GM19468 (cell line): ENCODE data around the gene LUC7L2.
"Not testable (repeated sequence)": the region's sequence is repeated elsewhere in the genome, so short reads cannot be mapped to it uniquely, and the experiment has no call there.

ENCODE experiments used
- ATAC-seq: cut with Tn5 transposase; IDR thresholded peaks from one replicate; pipeline ENCODE4 v1.9.1; 2021; ENCODE audit warnings: mild to moderate bottlenecking, moderate library complexity, moderate number of reproducible peaks; ENCODE audit not compliant: unreplicated experiment; ENCODE audit errors: extremely low read depth

Gene LUC7L2

GRCh38 chr7:139436806-139437205 is 77.1 kb downstream of the LUC7L2 start:
- no peak for ATAC-seq

- ATAC-seq: no peak
These were observed 79.7 kb downstream of the LUC7L2 start for GRCh38 chr7:139439375-139439774.

GRCh38 chr7:139441961-139442360 is 82.3 kb downstream of the LUC7L2 start:
- no peak for ATAC-seq

DNA sequence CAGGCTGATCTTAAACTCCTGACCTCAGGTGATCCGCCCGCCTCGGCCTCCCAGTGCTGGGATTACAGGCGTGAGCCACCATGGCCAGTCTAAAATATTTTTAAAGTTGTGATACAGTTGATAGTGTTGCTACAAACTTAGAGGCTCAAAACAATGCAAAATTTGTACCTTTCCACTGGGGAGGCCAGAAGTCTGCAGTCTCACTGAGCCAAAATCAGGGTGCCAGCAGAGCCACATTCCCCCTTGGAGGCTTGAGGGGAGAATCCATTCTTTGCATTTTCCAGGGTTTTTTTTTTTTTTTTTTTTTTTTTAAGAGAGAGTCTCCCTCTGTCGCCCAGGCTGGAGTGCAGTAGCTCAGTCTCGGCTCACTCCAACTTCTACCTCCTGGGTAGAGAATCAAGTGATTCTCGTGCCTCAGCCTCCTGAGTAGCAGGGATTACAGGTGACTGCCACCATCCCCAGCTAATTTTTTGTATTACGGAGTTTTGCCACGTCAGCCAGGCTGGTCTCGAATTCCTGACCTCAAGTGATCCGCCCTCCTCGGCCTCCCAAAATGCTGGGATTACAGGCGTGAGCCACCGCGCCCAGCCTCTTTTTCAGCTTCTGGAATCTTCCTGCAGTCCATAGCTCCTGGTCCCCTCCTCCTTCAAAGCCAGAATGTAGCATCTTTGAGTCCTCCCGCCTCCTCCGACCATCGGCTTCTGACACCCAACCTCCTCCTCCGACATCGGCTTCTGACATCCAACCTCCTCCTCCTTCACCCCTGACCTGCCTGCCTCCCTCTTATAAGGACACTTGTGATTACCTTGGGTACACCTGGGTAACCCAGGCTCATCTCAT is 86.6 kb downstream of the LUC7L2 start:
- no peak for ATAC-seq

DNA sequence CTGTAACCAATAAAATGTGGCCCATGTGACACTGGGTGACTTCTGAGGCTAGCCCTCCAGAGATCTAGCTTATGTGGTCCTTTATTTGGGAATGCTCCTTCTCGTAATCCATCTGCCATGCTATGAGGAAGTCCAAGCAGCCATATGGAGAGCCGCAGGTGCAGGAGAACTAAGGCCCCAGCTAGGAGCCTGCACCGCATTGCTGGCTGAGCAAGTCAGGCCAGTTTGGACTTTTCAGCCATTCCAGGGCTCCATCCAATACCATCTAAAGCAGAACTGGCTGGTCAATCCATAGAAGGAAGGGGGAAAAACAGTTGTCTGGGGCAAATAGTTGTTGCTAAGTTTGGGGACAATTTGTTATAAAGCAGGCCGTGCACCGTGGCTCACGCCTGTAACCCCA is 91.2 kb downstream of the LUC7L2 start:
- ATAC-seq: no peak

DNA sequence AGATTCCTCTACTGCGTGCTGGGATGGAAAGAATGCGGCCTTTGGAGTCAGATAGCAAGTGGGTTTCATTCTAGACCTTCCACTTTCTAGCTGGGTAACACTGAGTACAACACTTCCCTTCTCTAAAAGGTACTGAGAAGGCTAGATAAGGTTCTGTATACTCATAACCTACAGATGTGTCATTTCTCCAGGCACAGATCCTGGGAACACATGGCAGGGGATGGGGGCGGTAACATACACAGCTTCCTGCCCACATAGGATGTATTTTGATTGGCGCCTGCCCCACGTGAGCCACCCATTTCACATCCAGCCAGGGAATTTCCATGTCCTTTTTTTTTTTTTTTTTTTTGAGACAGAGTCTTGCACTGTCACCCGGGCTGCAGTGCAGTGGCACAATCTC is 91.9 kb downstream of the LUC7L2 start:
- ATAC-seq: no peak

DNA sequence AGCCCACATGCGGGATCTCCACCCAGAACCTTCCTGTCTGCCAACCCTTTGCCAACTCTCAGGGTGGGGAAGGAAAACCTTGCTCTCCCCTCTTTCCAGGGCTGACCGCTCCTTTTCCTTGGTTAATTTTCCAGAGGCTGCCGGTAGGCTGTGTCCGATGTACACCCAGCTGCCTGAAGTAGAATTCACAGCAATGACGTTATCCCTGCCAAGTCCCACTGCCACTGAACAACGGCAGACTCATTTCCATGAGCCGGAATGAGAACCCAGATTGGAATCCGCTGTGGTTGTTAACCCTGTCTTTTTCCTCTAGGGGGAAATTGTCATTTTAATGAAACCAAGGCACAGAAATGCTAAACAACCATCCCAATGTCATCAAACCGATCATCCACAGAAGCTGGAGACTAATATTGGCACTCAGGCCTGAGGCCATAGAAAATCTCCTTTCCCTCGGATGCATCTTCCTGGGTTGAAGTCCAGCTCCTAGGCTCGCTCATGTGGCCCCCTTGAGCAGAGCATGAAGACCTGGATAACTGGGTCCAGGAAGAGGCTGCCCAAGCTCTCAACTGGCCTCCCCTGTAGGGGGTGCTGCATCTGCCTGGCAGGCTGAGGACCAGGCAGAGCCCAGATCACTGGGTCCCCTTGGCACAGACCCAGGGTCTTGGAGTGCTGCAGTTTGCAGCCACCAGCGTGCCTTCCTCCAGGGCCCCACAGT is 93.4 kb downstream of the LUC7L2 start:
- ATAC-seq: no peak

DNA sequence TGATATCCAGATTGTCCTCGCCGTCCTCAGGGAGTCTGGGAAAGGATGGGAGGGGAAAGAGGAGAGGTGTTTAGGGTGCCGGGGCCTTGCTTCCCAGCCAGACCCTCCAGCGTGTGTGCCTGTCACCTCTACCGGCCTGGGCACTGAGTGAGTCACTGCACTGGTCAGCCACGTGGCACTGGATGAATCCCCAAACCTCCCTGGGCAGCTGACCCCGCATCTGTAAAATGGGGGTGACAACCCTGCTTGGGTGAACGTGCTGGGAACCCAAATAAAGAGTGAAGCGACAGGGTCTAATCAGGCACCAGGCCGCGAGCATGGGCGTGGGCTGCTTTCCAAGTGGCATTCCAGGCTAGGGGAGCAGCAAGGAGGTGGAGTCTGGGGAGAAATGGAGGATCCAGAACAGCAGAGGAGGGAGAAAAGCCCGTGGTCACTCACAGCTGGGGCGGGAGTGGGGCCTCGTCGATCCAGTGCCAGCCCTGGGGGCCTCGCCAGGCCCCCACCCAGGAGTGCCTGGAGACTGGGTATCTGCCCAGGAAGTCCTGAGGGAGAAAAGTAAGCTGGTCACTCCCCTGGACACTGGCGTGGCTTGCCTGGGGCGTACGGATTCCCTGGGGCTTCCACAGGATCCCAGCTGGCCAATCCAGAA is 94.1 kb downstream of the LUC7L2 start:
- ATAC-seq: no peak

DNA sequence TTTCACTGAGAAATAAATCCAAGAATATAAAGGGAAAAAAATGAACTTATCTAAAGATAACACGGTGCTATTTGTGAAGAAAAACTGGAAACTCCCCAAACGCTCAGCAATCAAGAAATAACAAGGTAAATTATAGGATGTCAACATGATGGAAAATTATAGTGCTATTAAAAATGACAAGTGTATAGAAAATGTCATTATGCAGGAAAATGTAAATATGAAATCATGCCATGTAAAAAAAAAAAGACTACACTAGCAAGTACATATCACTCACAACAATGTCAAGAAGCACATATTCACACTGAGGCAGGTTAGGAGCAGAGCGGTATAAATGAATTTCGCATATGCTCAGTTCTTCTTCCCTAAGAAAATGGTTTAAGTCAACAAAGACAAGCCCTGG is 96.1 kb downstream of the LUC7L2 start:
- ATAC-seq: no peak

- no peak for ATAC-seq
These were observed 96.8 kb downstream of the LUC7L2 start for GRCh38 chr7:139456511-139456910.

DNA sequence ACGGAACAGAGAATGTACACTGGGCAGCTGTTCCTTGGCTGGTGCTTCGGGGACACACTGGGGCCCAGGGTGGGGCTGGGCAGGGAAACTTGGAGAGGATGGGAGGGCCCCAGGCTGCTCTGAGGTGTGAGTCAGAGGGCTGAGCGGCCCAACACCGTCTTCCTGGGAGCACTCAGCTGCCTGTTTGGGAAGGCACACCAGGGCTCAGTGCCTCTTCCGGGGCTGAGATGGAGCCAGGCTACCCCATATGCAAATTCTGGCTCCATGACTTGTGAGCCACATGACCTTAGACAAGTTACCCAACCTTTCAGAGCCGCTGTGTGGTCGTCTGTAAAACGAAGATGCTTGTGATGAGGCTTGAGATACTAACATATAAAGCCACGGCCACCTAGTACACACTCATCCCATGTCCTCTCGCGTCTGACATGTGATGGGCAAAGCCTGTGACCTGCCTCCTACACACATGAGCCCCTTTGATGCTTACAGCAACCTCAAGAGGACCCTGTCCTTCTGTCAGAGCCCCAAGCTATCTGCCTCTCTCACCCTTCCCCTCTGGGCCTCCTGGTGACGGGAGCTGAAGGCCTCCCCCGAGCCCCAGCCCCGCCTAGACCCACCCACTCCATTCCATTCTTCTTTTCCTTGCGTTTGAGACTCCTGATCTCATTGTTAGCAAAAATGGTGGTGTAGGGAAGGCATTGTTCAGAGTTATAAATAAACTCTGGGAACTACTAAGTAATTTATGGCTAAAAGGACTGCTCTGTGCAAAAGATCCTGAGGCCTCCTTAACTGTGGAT is 97.7 kb downstream of the LUC7L2 start:
- ATAC-seq: no peak

- not testable (repeated sequence) for ATAC-seq
These were observed 103.7 kb downstream of the LUC7L2 start for GRCh38 chr7:139463421-139463820.

DNA sequence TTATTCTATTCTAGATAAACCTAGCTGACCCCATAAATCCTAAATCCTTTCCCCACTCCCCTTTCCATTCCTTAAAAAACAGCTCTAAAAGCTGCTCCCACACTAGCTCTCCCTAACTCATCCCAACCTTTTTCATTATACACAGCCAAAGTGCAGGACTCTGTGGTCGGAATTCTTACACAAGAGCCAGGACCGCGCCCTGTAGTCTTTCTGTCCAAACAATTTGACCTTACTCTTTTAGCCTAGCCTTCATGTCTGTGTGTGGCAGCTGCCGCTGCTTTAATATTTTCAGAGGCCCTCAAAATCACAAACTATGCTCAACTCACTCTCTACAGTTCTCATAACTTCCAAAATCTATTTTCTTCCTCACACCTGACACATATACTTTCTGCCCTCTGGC is 104.8 kb downstream of the LUC7L2 start:
- ATAC-seq: not testable (repeated sequence)

DNA sequence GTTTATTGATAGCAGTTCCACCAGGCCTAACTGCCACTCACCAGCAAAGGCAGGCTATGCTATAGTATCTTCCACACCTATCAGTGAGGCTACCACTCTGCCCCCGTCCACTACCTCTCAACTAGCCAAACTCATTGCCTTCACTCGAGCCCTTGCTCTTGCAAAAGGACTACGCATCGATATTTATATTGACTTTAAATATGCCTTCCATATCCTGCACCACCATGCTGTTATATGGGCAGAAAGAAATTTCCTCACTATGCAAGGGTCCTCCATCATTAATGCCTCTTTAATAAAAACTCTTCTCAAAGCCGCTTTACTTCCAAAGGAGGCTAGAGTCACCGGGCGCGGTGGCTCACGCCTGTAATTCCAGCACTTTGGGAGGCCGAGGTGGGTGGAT is 105.4 kb downstream of the LUC7L2 start:
- not testable (repeated sequence) for ATAC-seq

DNA sequence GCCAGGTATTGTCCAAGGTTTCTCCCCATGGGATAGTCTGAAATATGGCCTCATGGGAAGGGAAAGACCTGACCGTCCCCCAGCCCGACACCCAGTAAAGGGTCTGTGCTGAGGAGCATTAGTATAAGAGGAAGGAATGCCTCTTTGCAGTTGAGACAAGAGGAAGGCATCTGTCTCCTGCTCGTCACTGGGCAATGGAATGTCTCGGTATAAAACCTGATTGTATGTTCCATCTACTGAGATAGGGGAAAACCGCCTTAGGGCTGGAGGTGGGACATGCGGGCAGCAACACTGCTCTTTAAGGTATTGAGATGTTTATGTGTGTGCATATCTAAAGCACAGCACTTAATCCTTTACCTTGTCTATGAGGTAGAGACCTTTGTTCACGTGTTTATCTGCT is 108.0 kb downstream of the LUC7L2 start:
- not testable (repeated sequence) for ATAC-seq

DNA sequence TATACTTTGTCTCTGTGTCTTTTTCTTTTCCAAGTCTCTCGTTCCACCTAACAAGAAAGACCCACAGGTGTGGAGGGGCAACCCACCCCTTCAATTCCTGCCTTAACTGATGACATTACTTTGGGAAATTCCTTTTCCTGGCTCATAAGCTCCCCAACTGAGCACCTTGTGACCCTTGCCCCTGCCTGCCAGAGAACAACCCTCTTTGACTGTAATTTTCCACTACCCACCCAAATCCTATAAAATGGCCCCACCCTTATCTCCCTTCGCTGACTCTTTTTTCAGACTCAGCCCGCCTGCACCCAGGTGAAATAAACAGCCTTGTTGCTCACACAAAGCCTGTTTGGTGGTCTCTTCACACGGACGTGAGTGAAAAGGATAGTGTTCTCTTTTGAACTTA is 108.6 kb downstream of the LUC7L2 start:
- ATAC-seq: not testable (repeated sequence)

DNA sequence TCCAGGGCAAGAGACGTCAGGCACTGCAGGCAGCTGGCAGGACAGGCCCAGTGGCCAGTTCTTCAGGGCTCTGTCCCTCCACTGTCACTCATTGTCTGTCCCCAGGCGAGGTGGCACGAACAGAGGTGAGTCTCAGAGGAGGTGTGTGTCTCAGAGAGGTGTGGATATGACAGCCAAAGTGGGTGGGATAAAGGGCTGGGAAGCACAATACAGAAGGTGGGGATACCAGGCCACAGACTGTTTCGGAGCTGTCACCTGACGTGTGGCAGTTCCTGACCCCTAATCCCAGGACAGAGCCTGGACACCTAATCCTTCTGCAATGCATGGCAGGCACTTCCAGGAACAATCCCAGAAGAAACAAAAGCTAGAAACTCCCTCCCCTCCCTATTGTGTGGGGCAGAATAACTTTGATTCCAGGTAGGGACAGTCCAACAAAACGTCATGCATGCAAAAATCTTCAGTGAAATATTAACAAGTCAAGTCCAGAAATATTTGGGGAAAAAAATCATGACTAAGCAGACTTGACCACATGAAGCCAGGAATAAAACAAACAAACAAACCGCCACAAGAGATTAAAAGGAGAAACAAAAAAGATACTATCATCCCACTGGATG is 112.2 kb downstream of the LUC7L2 start:
- no peak for ATAC-seq
